Spleen (tissue), 11 donors: ENCODE data around the gene SORCS2. TPM values are rescaled to one million over a fixed set of nuclear protein-coding genes. Genes with fewer than 3 reads are reported as not detected.
A peak's percentile ranks its signal among the peaks of the same experiment; 100 is the strongest.

Experiments
- DNase-seq: peaks from one replicate; pipeline ENCODE4 v3.0.0-alpha.2; 2020
- H3K27ac ChIP-seq, 8 donors: fragments of 200-600 bp; sonication (generic) in 7 of 8; 1 replicate in 4 of 8; 2 replicates in 4 of 8; pipeline versions ENCODE4 v1.5.0 to v1.8.0; 2016 to 2021; ENCODE audit warnings: inconsistent platforms in 4 of 8, mild to moderate bottlenecking in 4 of 8, moderate library complexity in 1 of 8
- H3K27me3 ChIP-seq, 7 donors: fragments of 200-600 bp; sonication (generic) in 6 of 7; replicated peaks in 1 of 7; 1 replicate in 4 of 7; 2 replicates in 3 of 7; pipeline versions ENCODE4 v1.5.0 to v1.8.0; 2016 to 2021; ENCODE audit warnings: inconsistent platforms in 3 of 7, mild to moderate bottlenecking in 1 of 7
- H3K36me3 ChIP-seq, 6 donors: fragments of 200-600 bp; sonication (generic) in 5 of 6; 1 replicate in 4 of 6; 2 replicates in 2 of 6; pipeline versions ENCODE4 v1.5.0 to v1.8.0; 2016 to 2021; ENCODE audit warnings: inconsistent platforms in 2 of 6
- H3K4me1 ChIP-seq, 6 donors: fragments of 200-600 bp; sonication (generic) in 5 of 6; 1 replicate in 3 of 6; 2 replicates in 3 of 6; pipeline versions ENCODE4 v1.5.0 to v1.8.0; 2016 to 2021; ENCODE audit warnings: inconsistent platforms in 3 of 6
- H3K4me3 ChIP-seq, 8 donors: fragments of 200-600 bp; sonication (generic) in 7 of 8; 1 replicate in 4 of 8; 2 replicates in 4 of 8; pipeline versions ENCODE4 v1.5.0 to v1.8.0; 2016 to 2021; ENCODE audit warnings: inconsistent platforms in 4 of 8, mild to moderate bottlenecking in 4 of 8, moderate library complexity in 2 of 8
- H3K9me3 ChIP-seq, 8 donors: fragments of 200-600 bp; sonication (generic) in 7 of 8; 1 replicate in 4 of 8; 2 replicates in 4 of 8; pipeline versions ENCODE4 v1.5.0 to v1.8.0; 2016 to 2021; ENCODE audit warnings: inconsistent platforms in 4 of 8
- CTCF ChIP-seq, 11 experiments: fragments of 200-600 bp in 7 of 11; fragments of 450-650 bp in 4 of 11; sonication (generic) in 4 of 11; IDR thresholded peaks in 8 of 11; conservative IDR thresholded peaks in 3 of 11; 1 replicate in 7 of 11; 2 replicates in 4 of 11; pipeline versions ENCODE4 v1.4.0 to v1.8.0; 2016 to 2021; ENCODE audit warnings: antibody characterized with exemption in 11 of 11, inconsistent platforms in 4 of 11, mild to moderate bottlenecking in 1 of 11
- POLR2A ChIP-seq, 3 donors: fragments of 450-650 bp; IDR thresholded peaks; one replicate each; pipeline ENCODE4 v1.5.1; 2017; ENCODE audit warnings: antibody characterized with exemption in 3 of 3, mild to moderate bottlenecking in 1 of 3
- POLR2AphosphoS5 ChIP-seq, 3 donors: sonication (generic); formaldehyde crosslinking; IDR thresholded peaks; one replicate each; pipeline ENCODE4 v1.5.1; 2017; ENCODE audit warnings: antibody characterized with exemption in 3 of 3
- WGBS, 5 donors: extraction: QIAGEN DNeasy Blood & Tissue Kit in 3 of 5; methylation state at CpG; one replicate each; pipeline versions ENCODE4 v1.1.5 to v1.1.7; 2013 to 2018; 5-methylcytosine and 5-hydroxymethylcytosine counted together
- intact Hi-C: fragments of 100-400 bp; cut with DNase I; formaldehyde crosslinking; loops from one replicate; pipeline ENCODE4 v1.15.0; 2023; ENCODE audit warnings: low total_unique reads
- polyA plus RNA-seq, 3 donors: library from polyadenylated mRNA; stranded (reverse); fragments of 200-250 nt; gene quantifications; one replicate each; pipeline ENCODE4 v1.2.1, GENCODE V29; 2013
- total RNA-seq, 7 donors: library from RNA; depleted of rRNA in 3 of 7; stranded (reverse); fragments of >200 nt in 3 of 7; fragmentation: NEBNext Ultra II Directional in 4 of 7; extraction: Animal tissue kit (Norgen Biotek cat#: 25700) in 4 of 7; gene quantifications; one replicate each; pipeline versions ENCODE4 v1.1.0 to v1.2.1, GENCODE V29; 2016 to 2021
- donor health status: healthy with polysubstance abuse.
- donor health status: DM: no; HTN: no; CAD: no; lungs with moderate emphysema.
- donor health status: DM: no; HTN: no; CAD: no.
- donor health status: Bipolar disorder and iron deficiency.
- donor health status: healthy.
- donor health status: DM: no; HTN: no; CAD: no.
- donor health status: DM: yes; HTN: yes; CAD: no.

The SORCS2 gene
- total and polyA plus RNA-seq, 10 donors, result 0.33 to 1.6 (median 0.60) TPM

- H3K4me3 ChIP-seq, result no peak overlapping the region
- intact Hi-C loops, result no loop called here
- DNase-seq, result peak; percentile 66
Measured at GRCh38 chr4:7428261-7429068, 236.1 kb downstream of the SORCS2 start.

GRCh38 chr4:7429069-7429416 is 236.7 kb downstream of the SORCS2 start:
- no peaks in the 10 kb centered on the region for H3K9me3 ChIP-seq
- peaks cover 0 to 11% (median 2%) of the 10 kb centered on the region in 6 donors for H3K4me1 ChIP-seq
- TF ChIP-seq POLR2A (IDR thresholded peaks at IDR 0.05), result no peak
- no peak for TF ChIP-seq CTCF (IDR thresholded peaks at IDR 0.05 in 8 of 11, conservative IDR thresholded peaks at IDR 0.05 in 3 of 11)
- peak; percentile 47 for DNase-seq
- H3K4me3 ChIP-seq, result no peak overlapping the region
- no peaks in the 10 kb centered on the region for H3K36me3 ChIP-seq
- WGBS, 5 donors, result 77 to 94% (median 89%) methylated on average over 8 to 9 of the region's 9 CpGs
- H3K27me3 ChIP-seq, result peaks cover 0 to 13% (median 0%) of the 10 kb centered on the region in 7 donors
- intact Hi-C loops, result no loop called here
- no peak overlapping the region for H3K27ac ChIP-seq

More at GRCh38 chr4:7428261-7429068, 236.1 kb downstream of the SORCS2 start:
- WGBS, 5 donors, result 71 to 84% (median 82%) methylated on average over 14 to 16 of the region's 16 CpGs
- Histone ChIP-seq H3K4me1 (peaks cover 0 to 12% (median 2%) of the 10 kb centered on the region in 6 donors), H3K36me3 (no peaks in the 10 kb centered on the region), H3K9me3 (no peaks in the 10 kb centered on the region), H3K27ac (no peak overlapping the region), H3K27me3 (peaks cover 0 to 12% (median 0%) of the 10 kb centered on the region in 7 donors)
- TF ChIP-seq POLR2A (IDR thresholded peaks at IDR 0.05) (no peak), POLR2AphosphoS5 (IDR thresholded peaks at IDR 0.05) (no peak), CTCF (IDR thresholded peaks at IDR 0.05 in 8 of 11, conservative IDR thresholded peaks at IDR 0.05 in 3 of 11) (no peak)

- Histone ChIP-seq H3K9me3 (no peaks in the 10 kb centered on the region), H3K4me1 (peaks cover 0 to 6% (median under 1%) of the 10 kb centered on the region in 6 donors), H3K4me3 (no peak overlapping the region), H3K27me3 (peaks cover 0 to 19% (median 0%) of the 10 kb centered on the region in 7 donors), H3K36me3 (no peaks in the 10 kb centered on the region), H3K27ac (no peak overlapping the region)
- no peak for TF ChIP-seq POLR2AphosphoS5 (IDR thresholded peaks at IDR 0.05)
- no peak for TF ChIP-seq CTCF (IDR thresholded peaks at IDR 0.05 in 8 of 11, conservative IDR thresholded peaks at IDR 0.05 in 3 of 11)
- no peak for TF ChIP-seq POLR2A (IDR thresholded peaks at IDR 0.05)
- 65 to 79% (median 70%) methylated on average over 13 to 17 of the region's 17 CpGs for WGBS, 5 donors
- intact Hi-C loops, result no loop called here
- DNase-seq, result peak; percentile 67
Measured at GRCh38 chr4:7429601-7430078, 237.3 kb downstream of the SORCS2 start.

GRCh38 chr4:7430368-7430964 is 238.1 kb downstream of the SORCS2 start:
- DNase-seq, result peak; percentile 51
- intact Hi-C loops, result no loop called here
- Histone ChIP-seq H3K27ac (no peak overlapping the region), H3K9me3 (no peaks in the 10 kb centered on the region), H3K4me1 (peaks cover 0 to 9% (median 0%) of the 10 kb centered on the region in 6 donors), H3K27me3 (peaks cover 0 to 22% (median 0%) of the 10 kb centered on the region in 7 donors), H3K36me3 (no peaks in the 10 kb centered on the region), H3K4me3 (no peak overlapping the region)
- 56 to 66% (median 59%) methylated on average over 10 to 16 of the region's 16 CpGs for WGBS, 5 donors
- no peak for TF ChIP-seq CTCF (IDR thresholded peaks at IDR 0.05 in 8 of 11, conservative IDR thresholded peaks at IDR 0.05 in 3 of 11)
- TF ChIP-seq POLR2A (IDR thresholded peaks at IDR 0.05), result no peak
- no peak for TF ChIP-seq POLR2AphosphoS5 (IDR thresholded peaks at IDR 0.05)
